ENCODE results near the gene CRAT.
A peak's percentile ranks its signal among the peaks of the same experiment; 100 is the strongest.

CRAT gene

GRCh38 chr9:129110740-129111527 lies at the start of gene CRAT, which contains the start of gene PTPA:
TSS of gene CRAT (minus strand) at chr9:129110793. CDS start at chr9:129110509, 284 bp downstream.
TSS of gene PTPA (plus strand) at chr9:129111415. CDS start at chr9:129111601, 186 bp downstream.
- peak; percentile 65 to 82 for DNase-seq

GRCh38 chr9:129156163-129156562 lies 45.6 kb upstream of the CRAT start:
- no peak for DNase-seq

DNA sequence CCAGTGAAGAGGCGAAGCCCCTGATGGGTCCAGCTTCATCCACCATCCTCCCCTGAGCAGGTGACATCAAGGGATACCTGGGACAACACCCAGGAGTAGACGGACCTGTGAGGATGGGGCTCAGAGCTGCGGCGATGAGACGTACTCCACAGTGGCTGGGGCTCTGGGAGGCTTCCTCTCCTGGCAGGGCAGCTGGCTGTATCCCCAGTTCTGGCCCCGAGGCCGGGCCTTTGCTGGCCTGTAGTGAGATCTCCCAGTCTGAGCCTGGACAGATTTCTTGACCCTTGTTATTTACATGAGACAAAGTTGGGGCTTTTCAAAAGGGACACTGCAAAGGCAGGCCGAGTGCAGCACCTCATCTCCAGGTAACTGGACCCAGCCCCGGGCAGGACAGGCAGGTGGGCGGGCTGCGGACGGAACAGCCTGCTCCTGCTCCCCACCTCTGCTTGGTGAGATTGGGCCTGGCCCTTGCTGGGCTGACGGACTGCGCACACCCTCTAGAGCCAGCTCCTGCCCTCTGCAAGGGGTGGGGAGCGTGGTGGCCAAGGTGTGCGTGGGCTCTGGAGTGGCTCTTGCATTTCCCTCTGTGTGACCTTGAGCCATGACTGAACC lies 44.4 kb upstream of the CRAT start:
- DNase-seq = no peak

- DNase-seq = no peak
Observed at GRCh38 chr9:129151469-129151868, 40.9 kb upstream of the CRAT start.

GRCh38 chr9:129150672-129151211 lies 40.1 kb upstream of the CRAT start:
- no peak for DNase-seq

- no peak for DNase-seq
Observed at GRCh38 chr9:129150122-129150521, 39.5 kb upstream of the CRAT start.

- DNase-seq = no peak
Observed at GRCh38 chr9:129149442-129149841, 38.8 kb upstream of the CRAT start.

DNA sequence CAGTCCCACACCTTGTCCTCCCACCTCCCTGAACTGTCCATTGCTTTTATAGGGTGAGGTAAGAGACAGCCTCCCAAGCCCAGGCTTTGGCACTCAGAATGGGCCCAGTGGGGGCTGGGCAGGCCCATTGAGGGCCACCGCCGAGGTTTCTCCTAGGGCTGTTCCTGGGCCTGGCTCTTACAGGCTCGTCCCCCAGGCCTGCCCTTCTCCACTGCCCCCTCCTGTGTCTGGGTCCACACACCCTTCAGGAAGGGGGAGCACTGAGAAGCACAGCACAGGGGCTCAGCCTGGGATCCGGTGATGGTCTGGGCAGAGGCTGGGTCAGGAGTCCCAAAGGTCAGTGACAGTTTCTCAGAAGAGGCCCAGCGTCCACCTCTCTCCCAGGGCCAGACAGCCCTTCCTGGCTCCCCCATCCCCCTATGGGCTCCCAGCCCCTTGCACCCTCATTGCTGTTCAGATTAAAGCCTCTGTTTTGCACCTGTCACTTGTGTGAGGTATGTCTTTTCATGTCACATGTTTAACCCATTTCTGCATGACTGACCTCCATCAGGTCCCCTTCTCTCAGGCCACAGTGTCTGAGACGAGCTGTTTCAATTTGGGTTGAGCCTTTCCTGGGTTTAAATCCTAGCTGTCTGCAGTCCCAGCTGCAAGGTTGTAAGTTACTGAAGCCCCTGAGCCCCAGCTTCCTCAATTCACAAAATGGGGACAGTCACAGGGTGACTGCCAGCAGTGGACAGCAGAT lies 38.0 kb upstream of the CRAT start:
- no peak for DNase-seq

GRCh38 chr9:129146441-129146941 lies 35.9 kb upstream of the CRAT start:
- no peak for DNase-seq

GRCh38 chr9:129145841-129146292 lies 35.3 kb upstream of the CRAT start:
- no peak for DNase-seq

- no peak for DNase-seq
Observed at GRCh38 chr9:129145316-129145715, 34.7 kb upstream of the CRAT start.

DNA sequence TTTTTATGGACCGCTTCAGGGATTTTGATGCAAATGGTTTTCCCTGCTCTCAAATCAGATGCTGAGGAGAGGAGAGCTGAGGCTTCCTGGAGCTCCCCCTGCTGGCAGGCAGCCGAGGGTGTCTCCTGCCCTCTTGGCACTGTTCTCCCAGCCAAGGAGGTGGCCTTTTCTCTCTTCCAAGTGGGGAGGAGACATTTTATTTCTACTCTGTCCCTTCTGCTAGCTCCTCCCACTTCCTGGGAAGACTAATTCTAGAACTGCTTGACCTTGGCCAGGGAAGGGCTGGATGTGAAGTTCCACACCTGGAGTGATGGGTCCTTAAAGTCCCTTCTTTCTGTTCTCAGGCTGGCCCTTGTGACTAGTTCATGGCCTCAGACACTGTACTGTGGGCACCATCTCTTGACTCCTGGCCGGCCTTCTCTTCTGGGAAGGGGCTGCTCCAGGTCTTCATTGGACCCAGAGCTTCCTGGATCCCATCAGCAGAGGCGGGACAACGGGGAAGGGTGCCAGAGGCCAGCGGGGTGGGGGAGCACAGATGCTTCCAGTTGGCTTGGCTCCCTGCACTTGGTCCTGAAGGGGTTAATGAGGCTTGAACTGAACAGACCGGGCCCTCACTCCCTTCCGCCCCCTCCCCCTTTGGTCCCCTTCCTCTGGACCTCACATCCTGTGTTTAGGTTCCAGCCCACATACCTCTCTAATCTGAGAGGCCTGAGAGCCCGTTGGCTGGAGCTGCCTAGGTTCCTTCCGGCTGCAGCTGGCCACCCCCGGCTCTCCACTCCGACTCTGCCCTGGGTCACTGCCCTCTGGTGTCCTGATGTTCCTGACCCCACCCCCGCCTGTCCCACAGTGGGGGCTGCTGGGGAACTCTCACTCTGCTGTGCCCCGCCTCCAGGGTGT lies 32.7 kb upstream of the CRAT start:
- DNase-seq = peak in 1 of 2 experiments; percentile 36

GRCh38 chr9:129142138-129142935 lies 31.7 kb upstream of the CRAT start:
- DNase-seq = no peak

DNA sequence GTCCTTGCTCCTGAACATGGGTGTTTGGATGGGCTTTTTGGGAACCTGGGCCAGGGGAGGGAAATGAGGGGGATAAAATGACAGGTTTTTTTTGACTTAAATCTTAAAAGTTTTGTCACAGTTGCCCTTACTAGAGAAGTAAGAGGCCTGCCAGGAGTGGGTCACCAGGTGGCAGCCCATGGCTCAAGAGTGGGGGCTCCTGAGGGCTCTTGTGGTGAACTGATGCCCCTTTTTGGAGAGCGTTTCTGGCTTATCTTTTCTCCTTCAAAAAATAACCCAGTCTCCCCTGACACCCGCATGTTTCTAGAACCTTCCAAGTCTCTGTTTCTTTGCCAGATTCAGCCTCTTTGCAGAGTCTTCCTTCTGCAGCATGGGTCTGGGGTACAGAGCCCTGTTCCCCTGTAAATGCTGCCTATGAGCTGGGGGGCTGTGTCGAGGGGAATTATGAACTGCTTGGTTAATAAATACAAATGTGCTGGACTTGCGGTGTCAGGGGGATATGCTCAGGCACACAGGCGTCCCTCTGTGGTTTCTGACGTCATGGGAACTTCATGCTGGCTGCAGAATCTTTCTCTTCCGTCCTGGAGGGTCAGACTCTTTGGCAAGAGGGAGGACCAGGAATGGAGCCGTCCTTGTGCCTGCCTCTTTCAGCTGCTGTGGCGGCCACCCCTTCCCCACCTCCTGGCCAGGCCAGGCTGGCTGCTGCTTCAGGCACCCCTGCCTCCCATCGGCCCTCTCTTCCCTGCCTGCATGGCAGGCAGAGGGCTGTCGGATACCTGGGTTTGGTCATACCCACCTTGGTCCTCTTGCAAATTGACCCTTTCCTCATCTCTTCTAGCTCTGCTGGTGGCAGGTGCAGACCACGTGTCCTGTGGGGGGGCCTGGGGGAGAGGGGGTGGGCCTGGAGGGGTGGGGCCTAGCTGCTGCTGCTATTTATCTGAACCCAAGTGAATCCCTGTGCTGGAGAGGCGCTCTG lies 30.8 kb upstream of the CRAT start:
- DNase-seq = no peak

DNA sequence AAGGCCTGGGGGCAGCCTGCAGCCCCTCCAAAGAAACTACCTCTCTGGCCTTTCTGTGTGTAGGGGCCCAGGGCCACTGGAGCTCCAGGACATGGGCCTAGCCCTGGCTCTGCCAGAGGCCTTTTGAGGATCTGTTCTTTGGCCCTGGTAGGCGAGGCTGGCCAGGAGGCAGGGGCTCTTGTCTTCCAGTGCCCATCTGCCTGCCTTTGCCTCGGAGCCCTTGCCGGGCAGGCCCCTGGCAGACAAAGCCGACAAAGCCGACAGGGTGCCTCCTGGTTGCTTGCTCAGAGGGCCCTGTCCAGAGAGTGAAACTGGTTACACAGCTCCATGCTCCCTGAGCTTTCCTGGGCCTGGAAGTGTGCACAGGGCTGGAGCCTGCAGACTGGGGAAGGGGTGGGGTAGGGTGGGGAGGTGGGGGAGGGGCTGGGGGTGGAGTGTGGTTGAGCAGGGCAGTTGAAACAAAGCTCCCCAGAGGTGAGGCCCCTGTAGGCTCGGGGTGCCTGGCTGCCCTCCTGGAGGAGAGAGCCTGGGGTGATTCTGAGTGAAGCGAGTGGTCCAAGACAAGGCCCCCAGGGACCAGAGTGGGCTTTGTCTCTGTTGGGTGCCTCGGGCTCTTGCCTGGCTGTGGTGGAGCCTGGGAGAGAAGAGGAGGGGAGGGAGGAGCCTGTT lies 29.9 kb upstream of the CRAT start:
- DNase-seq = no peak

- DNase-seq = no peak
Observed at GRCh38 chr9:129139993-129140396, 29.4 kb upstream of the CRAT start.

DNA sequence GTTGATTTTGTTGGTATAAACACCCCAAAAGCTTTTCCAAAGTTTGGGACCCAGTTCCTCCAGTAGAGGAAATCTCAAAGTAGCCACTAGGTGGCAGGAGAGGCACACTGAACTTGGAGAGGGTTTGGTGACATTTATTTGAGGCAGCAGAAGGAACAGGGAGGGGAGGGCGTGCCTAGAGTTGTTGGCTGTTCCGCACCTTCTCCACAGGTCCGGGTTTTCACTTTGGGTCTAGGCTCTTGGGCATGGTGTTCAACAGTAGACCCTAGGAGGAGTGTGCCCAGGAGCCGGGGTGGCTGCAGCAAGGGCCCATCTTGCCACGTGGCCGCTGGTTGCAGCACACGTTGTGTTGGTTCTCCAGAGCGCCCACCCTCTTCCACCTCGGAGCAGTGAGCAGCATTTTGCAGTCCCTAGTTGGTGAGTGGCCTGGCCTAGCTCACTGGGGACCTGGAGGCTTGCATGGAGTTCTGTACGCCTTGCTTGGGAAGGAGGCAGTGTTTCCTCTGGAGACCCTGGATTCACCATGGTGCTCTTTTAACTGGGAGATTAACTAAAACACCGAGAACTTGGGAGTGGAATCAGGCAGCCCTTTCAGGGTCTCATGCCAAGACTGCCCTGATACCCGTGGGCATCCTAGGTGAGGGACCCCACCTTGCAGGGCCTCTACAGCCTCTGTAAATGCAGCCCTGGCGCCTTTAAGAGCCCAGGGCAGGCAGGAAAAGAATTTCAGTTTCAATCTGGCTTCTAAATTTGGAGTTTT lies 28.8 kb upstream of the CRAT start:
- DNase-seq = peak in 1 of 2 experiments; percentile 76

- DNase-seq = no peak
Observed at GRCh38 chr9:129138476-129139232, 28.1 kb upstream of the CRAT start.

Data from cerebellar nuclear complex (tissue), 1 donor.